Osteoblast (primary cell): Measurements from ENCODE around the gene HAX1. TPM values are rescaled to one million over a fixed set of nuclear protein-coding genes. Genes with fewer than 3 reads are reported as not detected.
"Not testable (repeated sequence)": the region's sequence is repeated elsewhere in the genome, so short reads cannot be mapped to it uniquely, and the experiment has no call there.

Source experiments
- DNase-seq: peaks from one replicate; pipeline ENCODE4 v3.0.0; 2011; ENCODE audit warnings: low spot score, mixed read lengths; ENCODE audit not compliant: insufficient read length; ENCODE audit errors: missing footprints
- H2AFZ ChIP-seq: 2 replicates; pipeline ENCODE4 v1.6.0; 2011; ENCODE audit warnings: mild to moderate bottlenecking, low read length
- H3K27ac ChIP-seq: 2 replicates; pipeline ENCODE4 v1.5.1; 2011; ENCODE audit warnings: mild to moderate bottlenecking, low read depth, low read length, moderate library complexity
- H3K27me3 ChIP-seq: 2 replicates; pipeline ENCODE4 v1.6.0; 2012; ENCODE audit warnings: mild to moderate bottlenecking, control low read depth, inconsistent platforms, low read length, moderate library complexity; ENCODE audit not compliant: insufficient read depth
- H3K36me3 ChIP-seq: 2 replicates; pipeline ENCODE4 v1.5.1; 2011; ENCODE audit warnings: mild to moderate bottlenecking, low read length, control low read depth, moderate library complexity; ENCODE audit not compliant: insufficient read depth
- H3K4me1 ChIP-seq: 2 replicates; pipeline ENCODE4 v1.5.1; 2011; ENCODE audit warnings: mild to moderate bottlenecking, low read length, control low read depth, moderate library complexity; ENCODE audit not compliant: insufficient read depth
- H3K4me2 ChIP-seq: 2 replicates; pipeline ENCODE4 v1.6.0; 2011; ENCODE audit warnings: mild to moderate bottlenecking, low read length; ENCODE audit not compliant: insufficient read depth
- H3K4me3 ChIP-seq: fragments of 200-600 bp; sonication (generic); 3 replicates; pipeline ENCODE4 v1.5.1; 2012; ENCODE audit warnings: mild to moderate bottlenecking, low read length, inconsistent platforms; ENCODE audit not compliant: insufficient read depth
- H3K79me2 ChIP-seq: 2 replicates; pipeline ENCODE4 v1.6.0; 2012; ENCODE audit warnings: mild to moderate bottlenecking, low read length, control low read depth, inconsistent platforms; ENCODE audit not compliant: insufficient read depth
- H3K9me3 ChIP-seq: 2 replicates; pipeline ENCODE4 v1.5.1; 2011; ENCODE audit warnings: low read depth, low read length, control low read depth
- H4K20me1 ChIP-seq: 2 replicates; pipeline ENCODE4 v1.6.0; 2012; ENCODE audit warnings: mild to moderate bottlenecking, low read length, control low read depth; ENCODE audit not compliant: insufficient read depth
- total RNA-seq: library from RNA; depleted of rRNA; stranded (reverse); fragments of >200 nt; gene quantifications from 2 replicates; pipeline ENCODE4 v1.2.3, GENCODE V29; 2012
- TF ChIP-seq, protein P1 (sequence below): IDR thresholded peaks from 2 replicates; pipeline ENCODE4 v1.5.1; 2011; ENCODE audit warnings: mild to moderate bottlenecking, low read depth, low read length, moderate library complexity; ENCODE audit errors: extremely low read depth

Gene HAX1
- total RNA-seq, 1 donor, result 152 TPM

DNA sequence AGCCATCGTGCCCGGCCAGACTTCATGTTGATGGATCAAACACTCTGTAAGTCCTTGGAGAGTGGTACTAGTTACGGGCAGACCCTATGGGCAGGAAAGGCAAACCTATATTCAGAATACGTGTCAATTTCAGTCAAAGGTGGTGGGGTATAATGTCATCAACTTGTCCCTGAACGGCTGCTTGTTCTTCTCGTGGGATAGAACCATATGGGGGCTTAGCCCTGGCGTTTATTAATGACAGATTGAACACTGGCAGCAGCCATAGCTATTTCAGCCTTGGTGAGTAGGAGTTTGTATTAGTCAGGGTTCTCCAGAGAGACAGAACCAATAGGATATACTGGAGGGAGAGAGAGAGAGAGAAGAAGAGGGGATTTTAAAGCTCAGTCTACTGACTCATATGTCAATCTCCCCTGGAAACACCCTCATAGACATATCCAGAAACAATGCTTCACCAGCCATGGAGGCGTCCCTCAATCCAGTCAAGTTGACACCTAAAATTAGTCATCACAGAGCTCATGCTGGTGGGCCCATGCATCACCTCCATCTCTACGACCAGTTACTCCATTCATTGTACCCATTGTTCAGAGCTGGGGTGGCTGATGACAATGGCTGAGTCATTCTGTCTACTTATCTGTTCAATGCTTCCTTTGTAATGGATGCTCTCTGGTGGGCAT, 32.4 kb downstream of the HAX1 start:
- no peak overlapping the region for H3K4me2 ChIP-seq
- no peak overlapping the region for H2AFZ ChIP-seq
- H3K79me2 ChIP-seq, result no peaks in the 10 kb centered on the region
- no peak overlapping the region for H3K4me3 ChIP-seq
- H3K27ac ChIP-seq, result no peak overlapping the region
- peak; percentile 74 for DNase-seq
- H3K27me3 ChIP-seq, result no peaks in the 10 kb centered on the region
- H4K20me1 ChIP-seq, result no peaks in the 10 kb centered on the region
- no peaks in the 10 kb centered on the region for H3K9me3 ChIP-seq
- TF ChIP-seq, protein P1, sequence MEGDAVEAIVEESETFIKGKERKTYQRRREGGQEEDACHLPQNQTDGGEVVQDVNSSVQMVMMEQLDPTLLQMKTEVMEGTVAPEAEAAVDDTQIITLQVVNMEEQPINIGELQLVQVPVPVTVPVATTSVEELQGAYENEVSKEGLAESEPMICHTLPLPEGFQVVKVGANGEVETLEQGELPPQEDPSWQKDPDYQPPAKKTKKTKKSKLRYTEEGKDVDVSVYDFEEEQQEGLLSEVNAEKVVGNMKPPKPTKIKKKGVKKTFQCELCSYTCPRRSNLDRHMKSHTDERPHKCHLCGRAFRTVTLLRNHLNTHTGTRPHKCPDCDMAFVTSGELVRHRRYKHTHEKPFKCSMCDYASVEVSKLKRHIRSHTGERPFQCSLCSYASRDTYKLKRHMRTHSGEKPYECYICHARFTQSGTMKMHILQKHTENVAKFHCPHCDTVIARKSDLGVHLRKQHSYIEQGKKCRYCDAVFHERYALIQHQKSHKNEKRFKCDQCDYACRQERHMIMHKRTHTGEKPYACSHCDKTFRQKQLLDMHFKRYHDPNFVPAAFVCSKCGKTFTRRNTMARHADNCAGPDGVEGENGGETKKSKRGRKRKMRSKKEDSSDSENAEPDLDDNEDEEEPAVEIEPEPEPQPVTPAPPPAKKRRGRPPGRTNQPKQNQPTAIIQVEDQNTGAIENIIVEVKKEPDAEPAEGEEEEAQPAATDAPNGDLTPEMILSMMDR, result no peak
- H3K36me3 ChIP-seq, result no peaks in the 10 kb centered on the region
- H3K4me1 ChIP-seq, result peaks cover 22% of the 10 kb centered on the region

DNA sequence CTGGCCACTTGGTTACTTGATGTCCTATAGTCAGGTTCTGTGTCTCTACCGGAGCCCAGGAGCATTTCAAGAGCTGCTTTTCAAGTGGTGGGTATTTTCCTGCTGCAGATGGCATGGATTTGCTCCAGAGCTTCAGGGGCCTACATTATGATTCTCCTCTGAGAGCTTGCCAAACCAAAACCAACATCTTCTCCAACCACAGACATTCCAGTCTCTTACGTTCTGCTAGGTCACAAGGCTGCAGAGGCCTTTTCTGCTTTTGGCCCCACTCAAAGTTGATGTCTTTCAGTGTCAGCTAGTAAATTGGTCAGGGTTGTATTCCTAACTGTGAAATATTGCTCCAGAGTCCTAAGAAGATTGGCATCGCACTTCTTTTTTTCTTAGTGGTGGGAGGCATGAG, 33.7 kb downstream of the HAX1 start:
- Histone ChIP-seq H3K4me2 (peak overlapping the region; percentile 4), H4K20me1 (no peaks in the 10 kb centered on the region), H3K4me3 (no peak overlapping the region), H3K36me3 (no peaks in the 10 kb centered on the region), H3K79me2 (no peaks in the 10 kb centered on the region), H3K27me3 (no peaks in the 10 kb centered on the region), H3K27ac (no peak overlapping the region), H2AFZ (peak overlapping the region; percentile 31), H3K4me1 (peaks cover 22% of the 10 kb centered on the region), H3K9me3 (no peaks in the 10 kb centered on the region)
- peak; percentile 69 for DNase-seq
- TF ChIP-seq, protein P1, result no peak

DNA sequence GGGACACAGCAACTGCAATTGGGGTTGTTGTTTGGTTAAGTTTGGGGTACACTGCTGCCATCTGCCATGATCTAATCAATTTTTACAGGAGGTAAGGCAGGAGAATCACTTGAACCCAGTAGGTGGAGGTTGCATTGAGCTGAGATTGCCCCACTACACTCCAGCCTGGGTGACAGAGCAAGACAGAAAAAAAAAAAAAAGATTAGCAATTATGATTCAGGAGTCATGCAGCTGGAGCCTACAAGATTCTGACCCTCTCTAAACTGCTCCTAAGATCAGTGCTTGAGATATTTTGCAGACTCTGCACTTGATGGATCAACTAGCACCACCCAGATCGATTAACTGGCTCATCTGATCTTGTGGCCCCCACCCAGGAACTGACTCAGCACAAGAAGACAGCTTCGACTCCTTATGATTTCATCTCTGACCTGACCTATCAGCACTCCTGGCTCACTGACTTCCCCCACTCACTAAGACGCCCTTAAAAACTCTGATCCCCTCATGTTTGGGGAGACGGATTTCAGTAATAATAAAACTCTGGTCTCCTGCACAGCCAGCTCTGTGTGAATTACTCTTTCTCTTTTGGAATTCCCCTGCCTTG, 35.3 kb downstream of the HAX1 start:
- H3K36me3 ChIP-seq, H3K9me3 ChIP-seq, DNase-seq, H3K4me3 ChIP-seq, H2AFZ ChIP-seq, H3K79me2 ChIP-seq, H3K4me2 ChIP-seq, H3K27ac ChIP-seq, H3K27me3 ChIP-seq, H4K20me1 ChIP-seq: not testable (repeated sequence)
- peaks cover 22% of the 10 kb centered on the region for H3K4me1 ChIP-seq

DNA sequence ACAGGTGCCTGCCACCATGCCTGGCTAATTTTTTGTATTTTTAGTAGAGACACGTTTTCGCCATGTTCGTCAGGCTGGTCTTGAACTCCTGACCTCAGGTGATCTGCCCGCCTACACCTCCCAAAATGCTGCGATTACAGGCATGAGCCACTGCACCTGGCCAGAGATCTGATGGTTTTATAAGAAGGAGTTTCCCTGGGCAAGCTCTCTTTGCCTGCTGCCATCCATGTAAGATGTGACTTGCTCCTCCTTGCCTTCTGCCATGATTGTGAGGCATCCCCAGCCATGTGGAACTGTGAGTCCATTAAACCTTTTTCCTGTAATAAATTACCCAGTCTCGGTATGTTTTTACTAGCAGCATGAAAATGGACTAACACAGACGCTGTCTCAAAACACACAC, 36.7 kb downstream of the HAX1 start:
- DNase-seq, H3K4me3 ChIP-seq, H3K36me3 ChIP-seq, H4K20me1 ChIP-seq, H3K4me2 ChIP-seq, H3K79me2 ChIP-seq, H3K27ac ChIP-seq, H3K27me3 ChIP-seq, H2AFZ ChIP-seq, H3K9me3 ChIP-seq: not testable (repeated sequence)
- H3K4me1 ChIP-seq, result peaks cover 22% of the 10 kb centered on the region

DNA sequence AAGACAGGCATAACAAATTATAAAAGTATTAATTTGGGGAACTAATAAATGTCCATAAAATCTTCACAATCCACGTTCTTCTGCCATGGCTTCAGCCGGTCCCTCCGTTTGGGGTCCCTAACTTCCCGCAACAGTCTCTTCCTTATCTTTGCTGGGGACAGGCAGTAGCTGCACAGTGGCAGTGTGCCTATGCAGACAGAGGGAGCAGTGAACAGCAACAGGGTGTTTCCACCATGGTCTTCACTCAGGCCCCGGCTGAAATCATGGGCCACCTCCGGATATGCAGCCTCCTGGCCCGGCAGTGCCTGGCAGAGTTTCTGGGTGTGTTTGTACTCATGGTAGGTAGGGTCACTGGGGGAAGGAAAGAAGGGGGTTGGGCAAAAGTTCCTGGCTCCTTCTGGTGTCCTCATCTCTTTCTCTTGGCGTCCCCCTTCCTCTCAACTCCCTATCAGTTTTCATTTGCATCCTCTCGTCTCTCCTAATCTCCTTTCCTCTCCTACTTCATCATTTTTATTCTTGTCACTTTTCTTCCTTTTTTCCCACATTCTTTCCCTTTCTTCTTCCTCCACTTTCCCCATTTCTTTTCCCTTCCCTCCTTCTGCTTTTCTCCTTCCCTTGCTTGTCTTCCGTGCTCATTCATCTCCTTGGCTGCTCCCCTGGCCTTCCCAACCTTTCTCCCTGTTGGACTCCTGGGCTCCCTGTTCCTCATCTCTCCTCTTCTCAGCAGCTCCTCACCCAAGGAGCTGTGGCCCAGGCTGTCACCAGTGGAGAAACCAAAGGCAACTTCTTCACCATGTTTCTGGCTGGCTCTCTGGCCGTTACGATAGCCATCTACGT, 40.0 kb downstream of the HAX1 start:
- not testable (repeated sequence) for H2AFZ ChIP-seq, H3K4me3 ChIP-seq, H3K79me2 ChIP-seq, DNase-seq, H3K9me3 ChIP-seq, H3K27me3 ChIP-seq, H4K20me1 ChIP-seq, H3K27ac ChIP-seq, H3K36me3 ChIP-seq, H3K4me2 ChIP-seq, H3K4me1 ChIP-seq
